Ascending aorta (tissue), 2 donors: ENCODE measurements around the gene ZNF532. TPM values are rescaled to one million over a fixed set of nuclear protein-coding genes. Genes with fewer than 3 reads are reported as not detected.
A peak's percentile ranks its signal among the peaks of the same experiment; 100 is the strongest.

ENCODE experiments used
- DNase-seq, 2 donors: peaks; one replicate each; pipeline ENCODE4 v3.0.0-alpha.2; 2019; ENCODE audit warnings: low spot score in 2 of 2
- H3K27ac ChIP-seq, 2 donors: fragments of 200-600 bp; sonication (generic); one replicate each; pipeline ENCODE4 v1.5.1; 2016 to 2017; ENCODE audit warnings: mild to moderate bottlenecking in 1 of 2
- H3K27me3 ChIP-seq: fragments of 200-600 bp; sonication (generic); one replicate; pipeline ENCODE4 v1.5.1; 2017
- H3K36me3 ChIP-seq, 2 donors: fragments of 200-600 bp; sonication (generic); one replicate each; pipeline ENCODE4 v1.5.1; 2016
- H3K4me1 ChIP-seq, 2 donors: fragments of 200-600 bp; sonication (generic); one replicate each; pipeline ENCODE4 v1.5.1; 2016 to 2017; ENCODE audit warnings: mild to moderate bottlenecking in 1 of 2
- H3K4me3 ChIP-seq, 2 donors: fragments of 200-600 bp; sonication (generic); one replicate each; pipeline ENCODE4 v1.5.1; 2016 to 2017; ENCODE audit warnings: mild to moderate bottlenecking in 1 of 2
- H3K9me3 ChIP-seq, 2 donors: fragments of 200-600 bp; sonication (generic); one replicate each; pipeline ENCODE4 v1.5.1; 2016
- CTCF ChIP-seq, 3 experiments: fragments of 200-600 bp in 2 of 3; fragments of 450-650 bp in 1 of 3; sonication (generic) in 2 of 3; IDR thresholded peaks; one replicate each; pipeline ENCODE4 v1.5.1; 2016 to 2019; ENCODE audit warnings: antibody characterized with exemption in 3 of 3, mild to moderate bottlenecking in 1 of 3, moderate library complexity in 1 of 3
- intact Hi-C: fragments of 100-400 bp; cut with DNase I; formaldehyde crosslinking; loops from one replicate; pipeline ENCODE4 v1.15.1; 2023
- total RNA-seq: library from RNA; depleted of rRNA; stranded (reverse); fragments of >200 nt; gene quantifications from one replicate; pipeline ENCODE4 v1.1.0, GENCODE V29; 2016

Gene ZNF532
- total RNA-seq, 1 donor from 2014 or later, result 161 TPM

GRCh38 chr18:58970943-58971790 is 106.5 kb downstream of the ZNF532 start:
- Histone ChIP-seq H3K27me3 (no peaks in the 10 kb centered on the region), H3K36me3 (peaks cover 5 to 12% of the 10 kb centered on the region in 2 donors), H3K4me3 (no peak overlapping the region), H3K4me1 (peaks cover 0 to 20% of the 10 kb centered on the region in 2 donors), H3K27ac (no peak overlapping the region), H3K9me3 (no peaks in the 10 kb centered on the region)
- intact Hi-C loops, result no loop called here
- TF ChIP-seq CTCF (IDR thresholded peaks at IDR 0.05), result no peak
- DNase-seq, result no peak

- TF ChIP-seq CTCF (IDR thresholded peaks at IDR 0.05), result no peak
- Histone ChIP-seq H3K4me3 (peak overlapping the region in 1 of 2 donors; percentile 28), H3K36me3 (peaks cover 15 to 23% of the 10 kb centered on the region in 2 donors), H3K27me3 (no peaks in the 10 kb centered on the region), H3K9me3 (no peaks in the 10 kb centered on the region), H3K27ac (peak overlapping the region; percentile 78 to 80), H3K4me1 (peaks cover 8 to 35% of the 10 kb centered on the region in 2 donors)
- intact Hi-C loops, result loop anchor here (5.0 kb wide), 3 partner anchors 48 to 188 kb away; no protein-coding TSS in a partner anchor
- DNase-seq, result no peak
These were observed 110.6 kb downstream of the ZNF532 start for GRCh38 chr18:58975296-58975695.

GRCh38 chr18:58975781-58976180 is 111.1 kb downstream of the ZNF532 start:
- peaks cover 8 to 35% of the 10 kb centered on the region in 2 donors for H3K4me1 ChIP-seq
- no peaks in the 10 kb centered on the region for H3K27me3 ChIP-seq
- TF ChIP-seq CTCF (IDR thresholded peaks at IDR 0.05), result no peak
- peak overlapping the region in 1 of 2 donors; percentile 28 for H3K4me3 ChIP-seq
- intact Hi-C loops, result loop anchor here (5.0 kb wide), 3 partner anchors 48 to 188 kb away; no protein-coding TSS in a partner anchor
- DNase-seq, result no peak
- H3K27ac ChIP-seq, result peak overlapping the region; percentile 78 to 80
- H3K9me3 ChIP-seq, result no peaks in the 10 kb centered on the region
- peaks cover 20 to 28% of the 10 kb centered on the region in 2 donors for H3K36me3 ChIP-seq

GRCh38 chr18:58977223-58977622 is 112.5 kb downstream of the ZNF532 start:
- peaks cover 34 to 39% of the 10 kb centered on the region in 2 donors for H3K36me3 ChIP-seq
- no peak overlapping the region for H3K4me3 ChIP-seq
- no peak for TF ChIP-seq CTCF (IDR thresholded peaks at IDR 0.05)
- DNase-seq, result peak; percentile 44 to 74
- H3K27me3 ChIP-seq, result no peaks in the 10 kb centered on the region
- H3K9me3 ChIP-seq, result no peaks in the 10 kb centered on the region
- peak overlapping the region; percentile 78 to 80 for H3K27ac ChIP-seq
- peaks cover 8 to 35% of the 10 kb centered on the region in 2 donors for H3K4me1 ChIP-seq
- intact Hi-C loops, result loop anchor here (5.0 kb wide), 3 partner anchors 50 to 190 kb away; no protein-coding TSS in a partner anchor

- peaks cover 40% of the 10 kb centered on the region in 2 donors for H3K36me3 ChIP-seq
- intact Hi-C loops, result loop anchor here (5.0 kb wide), 3 partner anchors 50 to 190 kb away; no protein-coding TSS in a partner anchor
- peak overlapping the region; percentile 78 to 80 for H3K27ac ChIP-seq
These were observed 113.1 kb downstream of the ZNF532 start for GRCh38 chr18:58977801-58978200.

More at GRCh38 chr18:58977801-58978200, 113.1 kb downstream of the ZNF532 start:
- Histone ChIP-seq H3K4me1 (peaks cover 8 to 35% of the 10 kb centered on the region in 2 donors), H3K4me3 (no peak overlapping the region), H3K27me3 (no peaks in the 10 kb centered on the region), H3K9me3 (no peaks in the 10 kb centered on the region)
- TF ChIP-seq CTCF (IDR thresholded peaks at IDR 0.05), result no peak
- no peak for DNase-seq
